Esophagus muscularis mucosa (tissue), 3 donors: Measurements from ENCODE around the gene HTR1E.

Source experiments
- CTCF ChIP-seq, 3 experiments: fragments of 200-600 bp in 2 of 3; fragments of 450-650 bp in 1 of 3; sonication (generic) in 2 of 3; IDR thresholded peaks; one replicate each; pipeline ENCODE4 v1.5.1; 2017 to 2019; ENCODE audit warnings: antibody characterized with exemption in 3 of 3, mild to moderate bottlenecking in 2 of 3, moderate library complexity in 1 of 3
- POLR2A ChIP-seq: fragments of 450-650 bp; IDR thresholded peaks from one replicate; pipeline ENCODE4 v1.6.1; 2017; ENCODE audit warnings: antibody characterized with exemption, moderate library complexity, mild to moderate bottlenecking, low read depth

- no peak for TF ChIP-seq POLR2A
- TF ChIP-seq CTCF (IDR thresholded peaks at IDR 0.05): no peak
Observed at GRCh38 chr6:86973088-86973487, 35.8 kb downstream of the HTR1E start.
